ENCODE measurements around the gene FN1.

DNA sequence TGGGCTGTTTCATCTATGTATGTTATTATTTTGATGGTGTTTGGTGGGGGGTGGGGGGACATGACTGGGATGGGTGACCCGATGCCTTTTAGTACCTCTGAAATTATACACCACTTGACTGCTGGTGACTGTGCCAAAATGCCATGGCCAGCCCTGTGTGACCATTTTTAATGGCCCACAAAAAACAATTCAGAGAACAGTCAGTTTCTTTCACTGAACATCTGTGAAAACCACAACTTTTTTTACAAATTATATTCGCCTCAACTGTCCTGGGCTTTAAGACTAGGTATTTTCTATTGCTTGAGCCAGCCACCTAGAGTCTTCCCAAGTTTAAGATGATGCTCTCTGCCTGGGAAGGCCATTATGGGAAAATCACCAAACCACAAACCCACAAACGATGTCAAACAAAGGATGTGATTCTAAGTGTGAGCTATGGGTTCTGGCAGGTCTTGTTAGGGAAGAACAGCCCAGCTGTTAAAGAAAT is 33.9 kb downstream of the FN1 start:
- TF ChIP-seq, protein P1, sequence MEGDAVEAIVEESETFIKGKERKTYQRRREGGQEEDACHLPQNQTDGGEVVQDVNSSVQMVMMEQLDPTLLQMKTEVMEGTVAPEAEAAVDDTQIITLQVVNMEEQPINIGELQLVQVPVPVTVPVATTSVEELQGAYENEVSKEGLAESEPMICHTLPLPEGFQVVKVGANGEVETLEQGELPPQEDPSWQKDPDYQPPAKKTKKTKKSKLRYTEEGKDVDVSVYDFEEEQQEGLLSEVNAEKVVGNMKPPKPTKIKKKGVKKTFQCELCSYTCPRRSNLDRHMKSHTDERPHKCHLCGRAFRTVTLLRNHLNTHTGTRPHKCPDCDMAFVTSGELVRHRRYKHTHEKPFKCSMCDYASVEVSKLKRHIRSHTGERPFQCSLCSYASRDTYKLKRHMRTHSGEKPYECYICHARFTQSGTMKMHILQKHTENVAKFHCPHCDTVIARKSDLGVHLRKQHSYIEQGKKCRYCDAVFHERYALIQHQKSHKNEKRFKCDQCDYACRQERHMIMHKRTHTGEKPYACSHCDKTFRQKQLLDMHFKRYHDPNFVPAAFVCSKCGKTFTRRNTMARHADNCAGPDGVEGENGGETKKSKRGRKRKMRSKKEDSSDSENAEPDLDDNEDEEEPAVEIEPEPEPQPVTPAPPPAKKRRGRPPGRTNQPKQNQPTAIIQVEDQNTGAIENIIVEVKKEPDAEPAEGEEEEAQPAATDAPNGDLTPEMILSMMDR (IDR thresholded peaks at IDR 0.05): no peak
- no peak for TF ChIP-seq POLR2A (IDR thresholded peaks at IDR 0.05)

Measured in prostate gland (tissue), 2 donors.